GM23248 (cell line): ENCODE results near the gene PLCB3. TPM values are rescaled to one million over a fixed set of nuclear protein-coding genes. Genes with fewer than 3 reads are reported as not detected.

ENCODE experiments used
- DNase-seq: peaks from one replicate; pipeline ENCODE4 v3.0.0-alpha.2; 2015
- H2AFZ ChIP-seq: fragments of 200-600 bp; sonication (generic); 2 replicates; pipeline ENCODE4 v1.6.1; 2016; ENCODE audit warnings: antibody characterized with exemption
- H3F3A ChIP-seq: fragments of 200-600 bp; sonication (generic); 2 replicates; pipeline ENCODE4 v1.6.1; 2016; ENCODE audit warnings: mild to moderate bottlenecking, antibody characterized with exemption, mixed run types; ENCODE audit not compliant: insufficient read depth
- H3K27ac ChIP-seq: fragments of 200-600 bp; sonication (generic); 2 replicates; pipeline ENCODE4 v1.5.1; 2016; ENCODE audit warnings: mild to moderate bottlenecking
- H3K27me3 ChIP-seq: fragments of 200-600 bp; sonication (generic); replicated peaks from 2 replicates; pipeline ENCODE4 v1.6.1; 2016; ENCODE audit warnings: mild to moderate bottlenecking; ENCODE audit not compliant: insufficient read depth
- H3K36me3 ChIP-seq: fragments of 200-600 bp; sonication (generic); 2 replicates; pipeline ENCODE4 v1.6.1; 2016; ENCODE audit warnings: low read depth, mild to moderate bottlenecking
- H3K4me1 ChIP-seq: fragments of 200-600 bp; sonication (generic); 2 replicates; pipeline ENCODE4 v1.6.1; 2016; ENCODE audit warnings: mild to moderate bottlenecking; ENCODE audit not compliant: insufficient read depth
- H3K4me2 ChIP-seq: fragments of 200-600 bp; sonication (generic); one replicate; pipeline ENCODE4 v1.6.1; 2016; ENCODE audit warnings: mild to moderate bottlenecking; ENCODE audit not compliant: unreplicated experiment
- H3K4me3 ChIP-seq: fragments of 200-600 bp; sonication (generic); 2 replicates; pipeline ENCODE4 v1.5.1; 2016; ENCODE audit warnings: mild to moderate bottlenecking
- H3K79me2 ChIP-seq: fragments of 200-600 bp; sonication (generic); 2 replicates; pipeline ENCODE4 v1.6.1; 2016; ENCODE audit warnings: mild to moderate bottlenecking; ENCODE audit not compliant: insufficient read depth
- H3K9ac ChIP-seq: fragments of 200-600 bp; sonication (generic); 2 replicates; pipeline ENCODE4 v1.6.1; 2016; ENCODE audit warnings: mild to moderate bottlenecking
- H3K9me2 ChIP-seq: fragments of 200-600 bp; sonication (generic); 2 replicates; pipeline ENCODE4 v1.6.1; 2016; ENCODE audit warnings: mixed run types, mild to moderate bottlenecking, moderate library complexity; ENCODE audit not compliant: insufficient read depth
- H3K9me3 ChIP-seq: fragments of 200-600 bp; sonication (generic); one replicate; pipeline ENCODE4 v1.6.1; 2017; ENCODE audit warnings: low read depth
- H4K20me1 ChIP-seq: fragments of 200-600 bp; sonication (generic); 2 replicates; pipeline ENCODE4 v1.6.0; 2016; ENCODE audit not compliant: insufficient read depth
- EZH2 ChIP-seq: fragments of 200-600 bp; sonication (generic); IDR thresholded peaks from 2 replicates; pipeline ENCODE4 v1.6.1; 2018; ENCODE audit warnings: antibody characterized with exemption, mild to moderate bottlenecking; ENCODE audit not compliant: insufficient read depth, poor library complexity, severe bottlenecking
- EZH2phosphoT487 ChIP-seq: fragments of 200-600 bp; sonication (generic); IDR thresholded peaks from 2 replicates; pipeline ENCODE4 v1.6.1; 2018; ENCODE audit warnings: antibody characterized with exemption, moderate library complexity, mild to moderate bottlenecking, low read depth; ENCODE audit not compliant: insufficient read depth
- WGBS, 2 experiments: methylation state at CpG; one replicate each; pipeline ENCODE4 v1.1.6; 2015 to 2017; ENCODE audit warnings: low lambda C conversion rate in 2 of 2, low coverage in 1 of 2; ENCODE audit errors: missing lambda C conversion rate in 2 of 2; 5-methylcytosine and 5-hydroxymethylcytosine counted together
- in situ Hi-C: fragments of 300-500 bp; cut with MboI; formaldehyde crosslinking; loops from 2 replicates; pipeline ENCODE4 v1.15.0; 2020
- polyA plus RNA-seq: library from polyadenylated mRNA; unstranded; fragments of >200 nt; fragmentation: Nextera tagmentation; extraction: Ambion mirVana; gene quantifications from 2 replicates; pipeline ENCODE4 v1.2.1, GENCODE V29; 2016
- total RNA-seq: library from RNA; depleted of rRNA; stranded (reverse); fragments of >200 nt; shearing (Covaris generic); gene quantifications from 2 replicates; pipeline ENCODE4 v1.2.3, GENCODE V29; 2014

Gene PLCB3
- total and polyA plus RNA-seq, 2 experiments from 2014 or later = 6.5 to 32.7 TPM

- no peaks in the 10 kb centered on the region for H3K27me3 ChIP-seq
- H2AFZ ChIP-seq = no peak overlapping the region
- 90% methylated on average over 13 to 17 of the region's 17 CpGs for WGBS, 2 experiments
- no peaks in the 10 kb centered on the region for H3K9me2 ChIP-seq
- peaks cover 6% of the 10 kb centered on the region; the same call in 1 of the 2 replicates for H3K4me1 ChIP-seq
- no peaks in the 10 kb centered on the region for H4K20me1 ChIP-seq
- no peak for DNase-seq
- no peaks in the 10 kb centered on the region for H3K36me3 ChIP-seq
- no peak overlapping the region for H3K27ac ChIP-seq
- peaks cover 6% of the 10 kb centered on the region; the same call in 1 of the 2 replicates for H3F3A ChIP-seq
- in situ Hi-C loops = no loop called here
- no peak overlapping the region for H3K9ac ChIP-seq
- TF ChIP-seq EZH2phosphoT487 = no peak
- TF ChIP-seq EZH2 = no peak
- no peak overlapping the region for H3K4me3 ChIP-seq
- no peaks in the 10 kb centered on the region for H3K9me3 ChIP-seq
- H3K79me2 ChIP-seq = peaks cover 36% of the 10 kb centered on the region
- no peak overlapping the region for H3K4me2 ChIP-seq
Observed at GRCh38 chr11:64224151-64224890, 27.0 kb upstream of the PLCB3 start.

GRCh38 chr11:64224891-64225607, 26.3 kb upstream of the PLCB3 start:
- TF ChIP-seq EZH2phosphoT487 = no peak
- TF ChIP-seq EZH2 = no peak
- Histone ChIP-seq H3K4me1 (peaks cover 6% of the 10 kb centered on the region; the same call in 1 of the 2 replicates), H3K36me3 (no peaks in the 10 kb centered on the region), H4K20me1 (no peaks in the 10 kb centered on the region), H3K4me3 (peak overlapping the region; percentile 97), H3F3A (peaks cover 6% of the 10 kb centered on the region; the same call in 1 of the 2 replicates), H3K79me2 (peaks cover 36% of the 10 kb centered on the region), H3K9ac (peak overlapping the region; percentile 86), H3K27me3 (no peaks in the 10 kb centered on the region), H3K9me2 (no peaks in the 10 kb centered on the region), H3K27ac (no peak overlapping the region), H3K4me2 (peak overlapping the region; percentile 82), H2AFZ (no peak overlapping the region), H3K9me3 (no peaks in the 10 kb centered on the region)
- WGBS, 2 experiments = 61 to 66% methylated on average over 22 of the region's 22 CpGs
- peak; percentile 32 for DNase-seq
- in situ Hi-C loops = no loop called here

- Histone ChIP-seq H2AFZ (peak within 1 kb of the TSS; percentile 89), H3K4me2 (peak within 1 kb of the TSS; percentile 82), H3K4me1 (peaks cover 6% of the 10 kb centered on the region; the same call in 1 of the 2 replicates), H3K9me2 (no peaks in the 10 kb centered on the region), H4K20me1 (no peaks in the 10 kb centered on the region), H3K36me3 (no peaks in the 10 kb centered on the region), H3K27me3 (no peaks in the 10 kb centered on the region), H3K9me3 (no peaks in the 10 kb centered on the region), H3K79me2 (peaks cover 38% of the 10 kb centered on the region), H3F3A (peaks cover 6% of the 10 kb centered on the region; the same call in 1 of the 2 replicates), H3K4me3 (peak within 1 kb of the TSS; percentile 97), H3K9ac (peak within 1 kb of the TSS; percentile 86), H3K27ac (peak within 1 kb of the TSS; percentile 46)
- no peak for TF ChIP-seq EZH2phosphoT487
- in situ Hi-C loops = no loop called here
- DNase-seq = peak; percentile 93
- 0 to 1% methylated on average over 38 to 42 of the region's 54 CpGs for WGBS, 2 experiments
Observed at GRCh38 chr11:64225608-64226506, 25.5 kb upstream of the PLCB3 start, which contains the start of the genes NUDT22 and TRPT1. TSS of gene NUDT22 (plus strand) at chr11:64226274. CDS start at chr11:64226653, 379 bp downstream. TSS of gene TRPT1 (minus strand) at chr11:64226186. CDS start at chr11:64225860, 326 bp downstream.
